Fibroblast of lung (primary cell): ENCODE measurements around the gene KCNT2. TPM values are rescaled to one million over a fixed set of nuclear protein-coding genes. Genes with fewer than 3 reads are reported as not detected.

Source experiments
- DNase-seq, 2 donors: peaks; one replicate each; pipeline versions ENCODE4 v3.0.0 to v3.0.0-alpha.2; 2010; ENCODE audit warnings: low read depth in 2 of 2
- H2AFZ ChIP-seq: 2 replicates; pipeline ENCODE4 v1.5.1; 2012; ENCODE audit warnings: low read length, control low read depth, inconsistent platforms
- H3K27ac ChIP-seq: 2 replicates; pipeline ENCODE4 v1.5.1; 2011; ENCODE audit warnings: low read length, control low read depth; ENCODE audit not compliant: insufficient read depth
- H3K27me3 ChIP-seq: 2 replicates; pipeline ENCODE4 v1.5.1; 2011; ENCODE audit warnings: mild to moderate bottlenecking, low read length; ENCODE audit not compliant: control insufficient read depth, insufficient read depth
- H3K36me3 ChIP-seq: 2 replicates; pipeline ENCODE4 v1.5.1; 2011; ENCODE audit warnings: low read length; ENCODE audit not compliant: control insufficient read depth, insufficient read depth
- H3K4me1 ChIP-seq: 2 replicates; pipeline ENCODE4 v1.5.1; 2011; ENCODE audit warnings: low read length; ENCODE audit not compliant: control insufficient read depth, insufficient read depth; ENCODE audit errors: extremely low read depth
- H3K4me2 ChIP-seq: 2 replicates; pipeline ENCODE4 v1.5.1; 2011; ENCODE audit warnings: low read length, control low read depth; ENCODE audit not compliant: insufficient read depth; ENCODE audit errors: extremely low read depth
- H3K4me3 ChIP-seq, 4 experiments: fragments of 200-600 bp in 1 of 4; sonication (generic) in 1 of 4; replicated peaks in 1 of 4; 2 replicates each; pipeline ENCODE4 v1.5.1; 2011 to 2016; ENCODE audit warnings: low read length in 4 of 4, low read depth in 3 of 4, mild to moderate bottlenecking in 3 of 4, control low read depth in 2 of 4, inconsistent platforms in 1 of 4, mixed read lengths in 1 of 4; ENCODE audit not compliant: insufficient read depth in 1 of 4; ENCODE audit errors: control extremely low read depth in 1 of 4
- H3K79me2 ChIP-seq: 2 replicates; pipeline ENCODE4 v1.5.1; 2012; ENCODE audit warnings: mild to moderate bottlenecking, low read length, inconsistent platforms; ENCODE audit not compliant: control insufficient read depth, insufficient read depth
- H3K9ac ChIP-seq: 2 replicates; pipeline ENCODE4 v1.5.1; 2011; ENCODE audit warnings: mild to moderate bottlenecking, low read length, control low read depth; ENCODE audit not compliant: insufficient read depth
- H3K9me3 ChIP-seq: 2 replicates; pipeline ENCODE4 v1.5.1; 2012; ENCODE audit warnings: low read depth, low read length; ENCODE audit not compliant: control insufficient read depth, insufficient read depth
- H4K20me1 ChIP-seq: 2 replicates; pipeline ENCODE4 v1.5.1; 2011; ENCODE audit warnings: low read length; ENCODE audit not compliant: control insufficient read depth, insufficient read depth; ENCODE audit errors: extremely low read depth
- EZH2 ChIP-seq: IDR thresholded peaks from 2 replicates; pipeline ENCODE4 v1.5.1; 2012; ENCODE audit warnings: low read length, control low read depth, mild to moderate bottlenecking; ENCODE audit errors: missing control alignments
- polyA plus RNA-seq, 2 donors: library from polyadenylated mRNA; depleted of rRNA in 1 of 2; stranded (reverse) in 1 of 2; unstranded in 1 of 2; fragments of >200 nt; gene quantifications; 2 replicates each; pipeline ENCODE4 v1.2.1, GENCODE V29; 2011 to 2012; ENCODE audit warnings: missing spikeins in 1 of 2
- total RNA-seq: library from RNA; depleted of rRNA; stranded (reverse); fragments of >200 nt; gene quantifications from 2 replicates; pipeline ENCODE4 v1.2.1, GENCODE V29; 2014
- TF ChIP-seq, protein P1 (sequence below), 2 donors: IDR thresholded peaks in 1 of 2; conservative IDR thresholded peaks in 1 of 2; 1 replicate in 1 of 2; 2 replicates in 1 of 2; pipeline ENCODE4 v1.5.1; 2011 to 2012; ENCODE audit warnings: low read length in 2 of 2, control low read depth in 1 of 2, inconsistent platforms in 1 of 2, low read depth in 1 of 2, mild to moderate bottlenecking in 1 of 2

KCNT2 gene
- total and polyA plus RNA-seq, 2 donors (not counting 1 experiment from before 2014, with no cell fraction given) = 0.96 to 8.1 TPM

GRCh38 chr1:196393282-196393681, 215.0 kb downstream of the KCNT2 start:
- Histone ChIP-seq H3K79me2 (no peaks in the 10 kb centered on the region), H3K36me3 (no peaks in the 10 kb centered on the region), H3K9ac (no peak overlapping the region), H3K27ac (no peak overlapping the region), H3K4me2 (no peak overlapping the region), H2AFZ (no peak overlapping the region), H3K4me3 (no peak overlapping the region), H4K20me1 (no peaks in the 10 kb centered on the region), H3K9me3 (no peaks in the 10 kb centered on the region), H3K4me1 (no peaks in the 10 kb centered on the region), H3K27me3 (no peaks in the 10 kb centered on the region)
- DNase-seq = no peak
- TF ChIP-seq, protein P1, sequence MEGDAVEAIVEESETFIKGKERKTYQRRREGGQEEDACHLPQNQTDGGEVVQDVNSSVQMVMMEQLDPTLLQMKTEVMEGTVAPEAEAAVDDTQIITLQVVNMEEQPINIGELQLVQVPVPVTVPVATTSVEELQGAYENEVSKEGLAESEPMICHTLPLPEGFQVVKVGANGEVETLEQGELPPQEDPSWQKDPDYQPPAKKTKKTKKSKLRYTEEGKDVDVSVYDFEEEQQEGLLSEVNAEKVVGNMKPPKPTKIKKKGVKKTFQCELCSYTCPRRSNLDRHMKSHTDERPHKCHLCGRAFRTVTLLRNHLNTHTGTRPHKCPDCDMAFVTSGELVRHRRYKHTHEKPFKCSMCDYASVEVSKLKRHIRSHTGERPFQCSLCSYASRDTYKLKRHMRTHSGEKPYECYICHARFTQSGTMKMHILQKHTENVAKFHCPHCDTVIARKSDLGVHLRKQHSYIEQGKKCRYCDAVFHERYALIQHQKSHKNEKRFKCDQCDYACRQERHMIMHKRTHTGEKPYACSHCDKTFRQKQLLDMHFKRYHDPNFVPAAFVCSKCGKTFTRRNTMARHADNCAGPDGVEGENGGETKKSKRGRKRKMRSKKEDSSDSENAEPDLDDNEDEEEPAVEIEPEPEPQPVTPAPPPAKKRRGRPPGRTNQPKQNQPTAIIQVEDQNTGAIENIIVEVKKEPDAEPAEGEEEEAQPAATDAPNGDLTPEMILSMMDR (conservative IDR thresholded peaks at IDR 0.05 in 1 of 2, IDR thresholded peaks at IDR 0.05 in 1 of 2; ENCODE audit: low read depth in 1 of 2, low read length in 2 of 2) = no peak
- no peak for TF ChIP-seq EZH2

- no peak for TF ChIP-seq EZH2
- TF ChIP-seq, protein P1 (conservative IDR thresholded peaks at IDR 0.05 in 1 of 2, IDR thresholded peaks at IDR 0.05 in 1 of 2; ENCODE audit: low read depth in 1 of 2, low read length in 2 of 2) = no peak
- Histone ChIP-seq H3K36me3 (no peaks in the 10 kb centered on the region), H4K20me1 (no peaks in the 10 kb centered on the region), H3K9me3 (no peaks in the 10 kb centered on the region), H3K9ac (no peak overlapping the region), H3K79me2 (no peaks in the 10 kb centered on the region), H3K27me3 (no peaks in the 10 kb centered on the region), H2AFZ (no peak overlapping the region), H3K4me3 (no peak overlapping the region), H3K4me2 (no peak overlapping the region), H3K4me1 (no peaks in the 10 kb centered on the region), H3K27ac (no peak overlapping the region)
- peak in 1 of 2 donors; percentile 73 for DNase-seq
Measured at GRCh38 chr1:196387766-196388165, 220.5 kb downstream of the KCNT2 start.

- no peak for DNase-seq
- Histone ChIP-seq H2AFZ (no peak overlapping the region), H3K9ac (no peak overlapping the region), H3K27me3 (no peaks in the 10 kb centered on the region), H3K79me2 (no peaks in the 10 kb centered on the region), H3K9me3 (no peaks in the 10 kb centered on the region), H3K4me3 (no peak overlapping the region), H3K36me3 (no peaks in the 10 kb centered on the region), H4K20me1 (no peaks in the 10 kb centered on the region), H3K4me2 (no peak overlapping the region), H3K27ac (no peak overlapping the region), H3K4me1 (no peaks in the 10 kb centered on the region)
- TF ChIP-seq EZH2 = no peak
- TF ChIP-seq, protein P1 (conservative IDR thresholded peaks at IDR 0.05 in 1 of 2, IDR thresholded peaks at IDR 0.05 in 1 of 2; ENCODE audit: low read depth in 1 of 2, low read length in 2 of 2) = no peak
Measured at GRCh38 chr1:196385109-196385508, 223.1 kb downstream of the KCNT2 start.
